KMS-11 (cell line): ENCODE results near the gene FAS.

Source experiments
- H2AFZ ChIP-seq: fragments of 200-600 bp; sonication (generic); 2 replicates; pipeline ENCODE4 v1.6.1; 2016; ENCODE audit warnings: antibody characterized with exemption, mixed run types, low read depth
- H3K27ac ChIP-seq: fragments of 200-600 bp; sonication (generic); 2 replicates; pipeline ENCODE4 v1.6.1; 2016; ENCODE audit warnings: mild to moderate bottlenecking, mixed run types
- H3K27me3 ChIP-seq: fragments of 200-600 bp; sonication (generic); 2 replicates; pipeline ENCODE4 v1.6.1; 2017; ENCODE audit warnings: mild to moderate bottlenecking, low read depth, mixed run types, moderate library complexity; ENCODE audit not compliant: insufficient read depth
- H3K36me3 ChIP-seq: fragments of 200-600 bp; sonication (generic); 2 replicates; pipeline ENCODE4 v1.6.1; 2017; ENCODE audit warnings: mild to moderate bottlenecking, mixed run types; ENCODE audit not compliant: insufficient read depth
- H3K4me1 ChIP-seq: fragments of 200-600 bp; sonication (generic); 2 replicates; pipeline ENCODE4 v1.6.1; 2016; ENCODE audit warnings: mild to moderate bottlenecking, low read depth, mixed run types; ENCODE audit not compliant: poor library complexity, severe bottlenecking
- H3K4me2 ChIP-seq: fragments of 200-600 bp; sonication (generic); 2 replicates; pipeline ENCODE4 v1.7.0; 2016; ENCODE audit warnings: mild to moderate bottlenecking, mixed run types
- H3K4me3 ChIP-seq: fragments of 200-600 bp; sonication (generic); IDR thresholded peaks from 2 replicates; pipeline ENCODE4 v1.6.1; 2017; ENCODE audit warnings: low read depth, low read length, mixed read lengths; ENCODE audit not compliant: insufficient read depth
- H3K79me2 ChIP-seq: fragments of 200-600 bp; sonication (generic); 2 replicates; pipeline ENCODE4 v1.6.1; 2016; ENCODE audit warnings: low read depth, mixed run types; ENCODE audit not compliant: insufficient read depth
- H3K9ac ChIP-seq: fragments of 200-600 bp; sonication (generic); 2 replicates; pipeline ENCODE4 v1.6.1; 2016; ENCODE audit warnings: mild to moderate bottlenecking, mixed run types
- H4K20me1 ChIP-seq: fragments of 200-600 bp; sonication (generic); 2 replicates; pipeline ENCODE4 v1.6.1; 2016; ENCODE audit warnings: mild to moderate bottlenecking, mixed run types; ENCODE audit not compliant: insufficient read depth
- TF ChIP-seq, protein P1 (sequence below): fragments of 200-600 bp; sonication (generic); conservative IDR thresholded peaks from 2 replicates; pipeline ENCODE4 v1.6.1; 2017; ENCODE audit warnings: low read depth, mild to moderate bottlenecking, antibody characterized with exemption, low read length, moderate library complexity, mixed read lengths

Gene FAS

DNA sequence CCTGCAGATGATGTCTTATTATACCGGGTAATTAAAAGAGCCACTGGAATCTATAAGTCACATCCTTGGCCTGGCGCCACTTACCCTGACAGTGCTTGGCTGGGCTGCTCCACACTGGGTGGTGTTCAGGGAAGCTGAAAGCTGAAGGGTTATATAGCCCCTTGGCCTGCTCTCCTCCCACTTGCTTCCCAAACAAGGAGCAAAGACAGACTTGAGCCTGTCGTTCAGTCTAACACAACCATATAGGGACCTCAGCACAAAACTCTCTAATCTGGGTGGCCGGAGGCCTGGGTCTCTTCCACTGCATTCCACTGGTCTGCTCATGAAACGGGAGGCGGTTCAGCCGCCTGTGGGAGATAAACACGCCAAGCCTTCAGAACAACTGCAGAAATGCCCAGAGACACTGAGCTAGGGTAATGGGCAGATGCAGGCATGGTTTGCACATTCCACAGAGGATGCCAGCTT, 37.9 kb upstream of the FAS start, which contains the start of gene ACTA2:
ACTA2 (minus strand) TSS at position 127 of the 465 bp plus-strand sequence. CDS start 3,843 bp downstream, outside the sequence.
- no peak within 1 kb of the TSS for H3K9ac ChIP-seq
- H4K20me1 ChIP-seq: no peaks in the 10 kb centered on the region
- no peaks in the 10 kb centered on the region for H3K36me3 ChIP-seq
- H3K27me3 ChIP-seq: no peaks in the 10 kb centered on the region
- no peak within 1 kb of the TSS for H3K4me3 ChIP-seq
- no peak within 1 kb of the TSS for H3K4me2 ChIP-seq
- no peaks in the 10 kb centered on the region for H3K79me2 ChIP-seq
- TF ChIP-seq, protein P1, sequence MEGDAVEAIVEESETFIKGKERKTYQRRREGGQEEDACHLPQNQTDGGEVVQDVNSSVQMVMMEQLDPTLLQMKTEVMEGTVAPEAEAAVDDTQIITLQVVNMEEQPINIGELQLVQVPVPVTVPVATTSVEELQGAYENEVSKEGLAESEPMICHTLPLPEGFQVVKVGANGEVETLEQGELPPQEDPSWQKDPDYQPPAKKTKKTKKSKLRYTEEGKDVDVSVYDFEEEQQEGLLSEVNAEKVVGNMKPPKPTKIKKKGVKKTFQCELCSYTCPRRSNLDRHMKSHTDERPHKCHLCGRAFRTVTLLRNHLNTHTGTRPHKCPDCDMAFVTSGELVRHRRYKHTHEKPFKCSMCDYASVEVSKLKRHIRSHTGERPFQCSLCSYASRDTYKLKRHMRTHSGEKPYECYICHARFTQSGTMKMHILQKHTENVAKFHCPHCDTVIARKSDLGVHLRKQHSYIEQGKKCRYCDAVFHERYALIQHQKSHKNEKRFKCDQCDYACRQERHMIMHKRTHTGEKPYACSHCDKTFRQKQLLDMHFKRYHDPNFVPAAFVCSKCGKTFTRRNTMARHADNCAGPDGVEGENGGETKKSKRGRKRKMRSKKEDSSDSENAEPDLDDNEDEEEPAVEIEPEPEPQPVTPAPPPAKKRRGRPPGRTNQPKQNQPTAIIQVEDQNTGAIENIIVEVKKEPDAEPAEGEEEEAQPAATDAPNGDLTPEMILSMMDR: no peak
- H2AFZ ChIP-seq: no peak within 1 kb of the TSS
- no peaks in the 10 kb centered on the region for H3K4me1 ChIP-seq
- no peak within 1 kb of the TSS for H3K27ac ChIP-seq

DNA sequence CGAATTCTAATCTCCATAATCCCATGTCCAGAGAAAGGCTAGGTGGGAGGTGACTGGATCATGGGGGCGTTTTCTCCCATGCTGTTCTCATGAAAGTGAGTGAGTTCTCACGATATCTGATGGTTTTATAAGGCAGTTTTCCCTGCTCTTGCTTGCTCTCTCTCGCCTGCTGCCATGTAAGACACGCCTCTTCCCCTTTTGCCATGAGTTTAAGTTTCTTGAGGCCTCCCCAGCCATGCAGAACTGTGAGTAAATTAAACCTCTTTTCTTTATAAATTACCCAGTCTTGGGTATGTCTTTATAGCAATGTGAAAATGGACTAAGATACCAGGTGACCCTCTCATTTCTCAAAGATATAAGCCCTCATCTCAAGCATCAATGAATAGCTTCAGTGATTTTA, 36.9 kb upstream of the FAS start:
- TF ChIP-seq, protein P1: no peak
- Histone ChIP-seq H3K4me3 (no peak overlapping the region), H4K20me1 (no peaks in the 10 kb centered on the region)

DNA sequence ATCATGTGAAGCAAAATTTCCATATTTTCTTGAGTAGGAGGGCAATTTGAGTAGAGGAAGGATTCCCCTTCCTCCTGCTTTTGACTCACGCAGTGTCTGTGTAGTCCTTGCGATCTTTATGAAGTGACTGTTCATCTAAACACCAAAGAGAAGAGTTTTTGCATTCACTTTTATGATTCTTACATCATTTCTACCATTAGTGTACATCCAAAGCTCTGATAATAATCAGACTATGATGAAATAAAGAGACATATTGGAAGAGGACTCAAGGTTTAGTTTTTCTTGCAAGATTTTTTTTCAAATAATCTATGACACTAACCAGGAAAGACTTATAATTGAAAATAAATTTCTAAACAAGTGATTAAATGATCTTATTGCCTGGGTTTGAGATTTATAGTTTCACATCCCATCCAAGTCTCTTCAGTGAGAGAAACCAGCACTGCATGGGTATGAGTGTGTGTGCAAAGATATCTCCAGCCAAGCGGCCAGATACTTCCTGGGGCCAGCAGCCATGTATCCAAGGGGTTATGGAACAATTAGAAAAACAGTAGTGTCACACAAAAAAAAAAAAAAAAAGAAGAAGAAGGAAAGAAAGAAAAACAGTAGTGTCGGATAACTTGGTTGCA, 36.0 kb upstream of the FAS start:
- Histone ChIP-seq H3K4me1 (no peaks in the 10 kb centered on the region), H3K9ac (no peak overlapping the region), H3K4me2 (no peak overlapping the region), H2AFZ (no peak overlapping the region), H3K27me3 (no peaks in the 10 kb centered on the region), H3K4me3 (no peak overlapping the region), H3K27ac (no peak overlapping the region), H4K20me1 (no peaks in the 10 kb centered on the region), H3K36me3 (no peaks in the 10 kb centered on the region), H3K79me2 (no peaks in the 10 kb centered on the region)
- TF ChIP-seq, protein P1: no peak

More for the DNA sequence above, 36.9 kb upstream of the FAS start:
- Histone ChIP-seq H2AFZ (no peak overlapping the region), H3K9ac (no peak overlapping the region), H3K27ac (no peak overlapping the region), H3K79me2 (no peaks in the 10 kb centered on the region), H3K4me2 (no peak overlapping the region), H3K4me1 (no peaks in the 10 kb centered on the region), H3K27me3 (no peaks in the 10 kb centered on the region), H3K36me3 (no peaks in the 10 kb centered on the region)

DNA sequence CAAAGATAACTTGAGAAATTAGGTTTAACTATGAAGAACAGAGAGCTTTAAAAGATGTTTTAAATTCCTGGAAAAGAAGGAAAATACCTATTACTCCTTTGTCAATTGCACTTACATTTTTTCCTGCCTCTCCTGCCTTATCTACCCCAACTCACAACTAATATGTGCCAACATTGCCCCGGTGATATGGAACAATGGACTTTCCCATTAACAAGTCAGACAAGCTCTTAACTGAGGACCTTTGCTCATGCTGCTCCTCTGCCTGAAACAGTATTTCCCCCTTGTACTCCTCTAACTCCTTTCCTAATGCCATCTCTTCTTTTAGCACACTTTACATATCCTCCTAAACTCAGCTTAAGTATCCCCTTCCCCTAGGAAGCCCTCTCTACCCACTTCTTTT, 33.2 kb upstream of the FAS start:
- Histone ChIP-seq H4K20me1 (no peaks in the 10 kb centered on the region), H3K79me2 (no peaks in the 10 kb centered on the region), H3K4me3 (no peak overlapping the region), H3K4me1 (peaks cover 6% of the 10 kb centered on the region), H3K27me3 (no peaks in the 10 kb centered on the region), H2AFZ (no peak overlapping the region), H3K4me2 (no peak overlapping the region), H3K27ac (no peak overlapping the region), H3K36me3 (no peaks in the 10 kb centered on the region), H3K9ac (no peak overlapping the region)
- TF ChIP-seq, protein P1: no peak
